ENCODE measurements around the gene RASA2.
A peak's percentile ranks its signal among the peaks of the same experiment; 100 is the strongest.
"Not testable (repeated sequence)": the region's sequence is repeated elsewhere in the genome, so short reads cannot be mapped to it uniquely, and the experiment has no call there.

Gene RASA2

GRCh38 chr3:141493184-141493583, 6.4 kb downstream of the RASA2 start:
- H3K4me1 Mint-ChIP-seq (ENCODE audit: low read depth) = peaks cover 41% of the 10 kb centered on the region
- intact Hi-C loops (cut with micrococcal nuclease) = no loop called here
- H3K9me3 Mint-ChIP-seq = no peaks in the 10 kb centered on the region
- H3K36me3 Mint-ChIP-seq (ENCODE audit: low read depth) = peaks cover 6% of the 10 kb centered on the region
- no peak overlapping the region for H3K4me3 Mint-ChIP-seq
- no peaks in the 10 kb centered on the region for H3K27me3 Mint-ChIP-seq
- H3K27ac Mint-ChIP-seq = no peak overlapping the region

- intact Hi-C loops (cut with micrococcal nuclease); H3K4me3 Mint-ChIP-seq; H3K27me3 Mint-ChIP-seq; H3K36me3 Mint-ChIP-seq (ENCODE audit: low read depth); H3K9me3 Mint-ChIP-seq: not testable (repeated sequence)
- peaks cover 34% of the 10 kb centered on the region for H3K4me1 Mint-ChIP-seq (ENCODE audit: low read depth)
- H3K27ac Mint-ChIP-seq = peak overlapping the region; percentile 81
Observed at GRCh38 chr3:141497589-141497988, 10.8 kb downstream of the RASA2 start.

- intact Hi-C loops (cut with micrococcal nuclease) = loop anchor here (2.0 kb wide), 1 partner anchor 14 kb away; no protein-coding TSS in a partner anchor
- Mint-ChIP-seq H3K36me3 (ENCODE audit: low read depth) (no peaks in the 10 kb centered on the region), H3K4me3 (peak overlapping the region; percentile 30), H3K4me1 (ENCODE audit: low read depth) (peaks cover 34% of the 10 kb centered on the region), H3K9me3 (no peaks in the 10 kb centered on the region), H3K27ac (peak overlapping the region; percentile 81), H3K27me3 (no peaks in the 10 kb centered on the region)
Observed at GRCh38 chr3:141498598-141499223, 11.9 kb downstream of the RASA2 start.

- peaks cover 33% of the 10 kb centered on the region for H3K4me1 Mint-ChIP-seq (ENCODE audit: low read depth)
- intact Hi-C loops (cut with micrococcal nuclease) = loop anchor here (2.0 kb wide), 1 partner anchor 14 kb away; no protein-coding TSS in a partner anchor
- peak overlapping the region; percentile 81 for H3K27ac Mint-ChIP-seq
Observed at GRCh38 chr3:141499284-141499683, 12.5 kb downstream of the RASA2 start.

GRCh38 chr3:141499965-141500364, 13.1 kb downstream of the RASA2 start:
- no peak overlapping the region for H3K4me3 Mint-ChIP-seq
- intact Hi-C loops (cut with micrococcal nuclease) = loop anchor here (2.0 to 10.0 kb wide), 2 partner anchors 15 to 235 kb away; partner anchors contain the start of gene RNF7
- H3K4me1 Mint-ChIP-seq (ENCODE audit: low read depth) = peaks cover 26% of the 10 kb centered on the region
- no peaks in the 10 kb centered on the region for H3K36me3 Mint-ChIP-seq (ENCODE audit: low read depth)
- H3K27me3 Mint-ChIP-seq = no peaks in the 10 kb centered on the region
- no peaks in the 10 kb centered on the region for H3K9me3 Mint-ChIP-seq
- no peak overlapping the region for H3K27ac Mint-ChIP-seq

More at GRCh38 chr3:141499284-141499683, 12.5 kb downstream of the RASA2 start:
- Mint-ChIP-seq H3K9me3 (no peaks in the 10 kb centered on the region), H3K36me3 (ENCODE audit: low read depth) (no peaks in the 10 kb centered on the region), H3K27me3 (no peaks in the 10 kb centered on the region), H3K4me3 (no peak overlapping the region)

- Mint-ChIP-seq H3K4me1 (ENCODE audit: low read depth) (peaks cover 25% of the 10 kb centered on the region), H3K27me3 (no peaks in the 10 kb centered on the region), H3K36me3 (ENCODE audit: low read depth) (no peaks in the 10 kb centered on the region), H3K4me3 (no peak overlapping the region), H3K9me3 (no peaks in the 10 kb centered on the region), H3K27ac (no peak overlapping the region)
- intact Hi-C loops (cut with micrococcal nuclease) = loop anchor here (10.0 kb wide), 1 partner anchor 234 kb away; the partner anchor contains the start of gene RNF7
Observed at GRCh38 chr3:141500397-141500796, 13.6 kb downstream of the RASA2 start.

GRCh38 chr3:141505166-141505565, 18.3 kb downstream of the RASA2 start:
- Mint-ChIP-seq H3K27me3 (no peaks in the 10 kb centered on the region), H3K27ac (no peak overlapping the region), H3K36me3 (ENCODE audit: low read depth) (peaks cover 6% of the 10 kb centered on the region), H3K4me1 (ENCODE audit: low read depth) (peaks cover 12% of the 10 kb centered on the region), H3K9me3 (peaks cover under 1% of the 10 kb centered on the region), H3K4me3 (no peak overlapping the region)
- intact Hi-C loops (cut with micrococcal nuclease) = loop anchor here (10.0 kb wide), 1 partner anchor 230 kb away; the partner anchor contains the start of gene RNF7

GRCh38 chr3:141506071-141506470, 19.2 kb downstream of the RASA2 start:
- H3K4me3 Mint-ChIP-seq = no peak overlapping the region
- peaks cover 6% of the 10 kb centered on the region for H3K36me3 Mint-ChIP-seq (ENCODE audit: low read depth)
- no peaks in the 10 kb centered on the region for H3K27me3 Mint-ChIP-seq
- no peak overlapping the region for H3K27ac Mint-ChIP-seq
- H3K4me1 Mint-ChIP-seq (ENCODE audit: low read depth) = peaks cover 20% of the 10 kb centered on the region
- intact Hi-C loops (cut with micrococcal nuclease) = loop anchor here (10.0 kb wide), 1 partner anchor 229 kb away; the partner anchor contains the start of gene RNF7
- peaks cover 9% of the 10 kb centered on the region for H3K9me3 Mint-ChIP-seq

GRCh38 chr3:141507392-141508066, 20.7 kb downstream of the RASA2 start:
- no peak overlapping the region for H3K4me3 Mint-ChIP-seq
- H3K9me3 Mint-ChIP-seq = peaks cover 11% of the 10 kb centered on the region
- H3K36me3 Mint-ChIP-seq (ENCODE audit: low read depth) = peaks cover 6% of the 10 kb centered on the region
- intact Hi-C loops (cut with micrococcal nuclease) = loop anchor here (10.0 kb wide), 1 partner anchor 227 kb away; the partner anchor contains the start of gene RNF7
- peaks cover 24% of the 10 kb centered on the region for H3K4me1 Mint-ChIP-seq (ENCODE audit: low read depth)
- H3K27ac Mint-ChIP-seq = no peak overlapping the region
- no peaks in the 10 kb centered on the region for H3K27me3 Mint-ChIP-seq

- Mint-ChIP-seq H3K27ac (no peak overlapping the region), H3K27me3 (no peaks in the 10 kb centered on the region), H3K36me3 (ENCODE audit: low read depth) (peaks cover 11% of the 10 kb centered on the region), H3K4me3 (no peak overlapping the region), H3K9me3 (peaks cover 11% of the 10 kb centered on the region), H3K4me1 (ENCODE audit: low read depth) (peaks cover 28% of the 10 kb centered on the region)
- intact Hi-C loops (cut with micrococcal nuclease) = loop anchor here (10.0 kb wide), 1 partner anchor 227 kb away; the partner anchor contains the start of gene RNF7
Observed at GRCh38 chr3:141508067-141508436, 21.2 kb downstream of the RASA2 start.

- intact Hi-C loops (cut with micrococcal nuclease) = loop anchor here (5.0 kb wide), 1 partner anchor 34 kb away; no protein-coding TSS in a partner anchor
- peaks cover 28% of the 10 kb centered on the region for H3K4me1 Mint-ChIP-seq (ENCODE audit: low read depth)
Observed at GRCh38 chr3:141511361-141511760, 24.5 kb downstream of the RASA2 start.

GRCh38 chr3:141514382-141514781, 27.6 kb downstream of the RASA2 start:
- Mint-ChIP-seq H3K4me3 (no peak overlapping the region), H3K27me3 (no peaks in the 10 kb centered on the region), H3K27ac (no peak overlapping the region), H3K9me3 (peaks cover 21% of the 10 kb centered on the region), H3K36me3 (ENCODE audit: low read depth) (peaks cover 64% of the 10 kb centered on the region), H3K4me1 (ENCODE audit: low read depth) (peaks cover 27% of the 10 kb centered on the region)
- intact Hi-C loops (cut with micrococcal nuclease) = loop anchor here (5.0 kb wide), 1 partner anchor 37 kb away; no protein-coding TSS in a partner anchor

More at GRCh38 chr3:141511361-141511760, 24.5 kb downstream of the RASA2 start:
- H3K4me3 Mint-ChIP-seq = no peak overlapping the region
- H3K36me3 Mint-ChIP-seq (ENCODE audit: low read depth) = peaks cover 38% of the 10 kb centered on the region
- H3K27ac Mint-ChIP-seq = peak overlapping the region; percentile 28
- peaks cover 11% of the 10 kb centered on the region for H3K9me3 Mint-ChIP-seq
- no peaks in the 10 kb centered on the region for H3K27me3 Mint-ChIP-seq

GRCh38 chr3:141519587-141519986, 32.8 kb downstream of the RASA2 start:
- H3K9me3 Mint-ChIP-seq = peaks cover 11% of the 10 kb centered on the region
- peaks cover 83% of the 10 kb centered on the region for H3K36me3 Mint-ChIP-seq (ENCODE audit: low read depth)
- H3K4me1 Mint-ChIP-seq (ENCODE audit: low read depth) = peaks cover 7% of the 10 kb centered on the region
- H3K27ac Mint-ChIP-seq = no peak overlapping the region
- no peaks in the 10 kb centered on the region for H3K27me3 Mint-ChIP-seq
- H3K4me3 Mint-ChIP-seq = no peak overlapping the region
- intact Hi-C loops (cut with micrococcal nuclease) = no loop called here

GRCh38 chr3:141521781-141522180, 35.0 kb downstream of the RASA2 start:
- Mint-ChIP-seq H3K9me3 (peaks cover 8% of the 10 kb centered on the region), H3K36me3 (ENCODE audit: low read depth) (peaks cover 63% of the 10 kb centered on the region), H3K4me1 (ENCODE audit: low read depth) (peaks cover 19% of the 10 kb centered on the region), H3K27ac (no peak overlapping the region), H3K4me3 (no peak overlapping the region), H3K27me3 (no peaks in the 10 kb centered on the region)
- intact Hi-C loops (cut with micrococcal nuclease) = no loop called here

Measured in dendritic cell treated with granulocyte-macrophage colony-stimulating factor and Interleukin-4, amounts not matched to agents 40 ng/mL and 50 ng/mL, for 4 days (primary cell).